ENCODE measurements around the gene CRYBG2. TPM values are rescaled to one million over a fixed set of nuclear protein-coding genes. Genes with fewer than 3 reads are reported as not detected.

The CRYBG2 gene
- polyA plus RNA-seq, 3 donors: 0.52 TPM; not detected in 2

DNA sequence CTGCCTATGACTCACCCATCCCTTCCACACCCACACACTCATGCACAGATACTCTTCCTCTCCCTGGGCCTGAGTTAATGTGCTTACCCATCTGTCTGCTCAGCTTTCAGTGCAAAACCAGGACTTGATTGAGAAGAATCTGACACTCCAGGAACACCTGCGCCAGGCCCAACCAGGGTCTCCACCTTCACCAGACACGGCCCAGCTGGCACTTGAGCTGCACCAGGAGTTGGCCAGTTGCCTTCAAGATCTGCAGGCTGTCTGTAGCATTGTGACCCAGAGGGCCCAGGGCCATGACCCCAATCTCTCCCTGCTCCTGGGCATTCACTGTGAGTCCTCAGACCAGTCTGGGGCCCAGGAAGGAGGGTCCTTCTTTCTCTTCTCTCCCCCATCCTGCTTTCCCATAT is 77.5 kb downstream of the CRYBG2 start:
- 63% methylated on average over 2 of the region's 2 CpGs for WGBS (ENCODE audit: insufficient coverage)
- peaks cover 45% of the 10 kb centered on the region for H3K79me2 ChIP-seq (ENCODE audit: insufficient read depth, low read length)
- H3K27ac Mint-ChIP-seq: peak overlapping the region; percentile 96 to 100 (median 99)
- peak overlapping the region; percentile 96 for H3K9ac ChIP-seq (ENCODE audit: insufficient read depth, low read length, poor library complexity, severe bottlenecking)
- no peaks in the 10 kb centered on the region for H3K27me3 ChIP-seq (ENCODE audit: control insufficient read depth in 2 of 2, insufficient read depth in 2 of 2, low read length in 2 of 2)
- peak overlapping the region; percentile 57 for H3K4me2 ChIP-seq (replicated peaks; ENCODE audit: extremely low read depth, low read length, poor library complexity, severe bottlenecking)
- peak overlapping the region; percentile 27 to 73 for H3K4me3 Mint-ChIP-seq
- peaks cover 0 to 2% (median 2%) of the 10 kb centered on the region in 3 donors for H3K27me3 Mint-ChIP-seq (ENCODE audit: low read depth in 3 of 3)
- intact Hi-C loops (cut with micrococcal nuclease): loop anchor here in 1 of 2 donors (1.0 kb wide), 1 partner anchor 8 kb away; no protein-coding TSS in a partner anchor
- peaks cover 42 to 60% of the 10 kb centered on the region in 2 donors for H3K36me3 Mint-ChIP-seq
- H3K9me3 Mint-ChIP-seq: peaks cover 0 to 2% (median 0%) of the 10 kb centered on the region in 7 donors
- H4K20me1 ChIP-seq (ENCODE audit: insufficient read depth, low read length): peaks cover 15% of the 10 kb centered on the region
- no peak overlapping the region for H2AFZ ChIP-seq (ENCODE audit: insufficient read depth, low read depth, low read length, poor library complexity, severe bottlenecking)
- H3K4me1 Mint-ChIP-seq: peaks cover 69% of the 10 kb centered on the region
- peaks cover 19 to 38% of the 10 kb centered on the region in 2 donors for H3K36me3 ChIP-seq (replicated peaks in 1 of 2; ENCODE audit: control insufficient read depth in 1 of 2, insufficient read depth in 2 of 2, low read length in 2 of 2)
- peak overlapping the region in 1 of 3 experiments; percentile 93 for H3K4me3 ChIP-seq (replicated peaks in 1 of 3; ENCODE audit: low read depth in 2 of 3, low read length in 3 of 3)
- no peaks in the 10 kb centered on the region for H3K9me3 ChIP-seq (replicated peaks in 1 of 2; ENCODE audit: control insufficient read depth in 1 of 2, insufficient read depth in 1 of 2, low read length in 2 of 2)
- H3K4me1 ChIP-seq (ENCODE audit: control insufficient read depth in 1 of 2, insufficient read depth in 2 of 2, low read length in 2 of 2): peaks cover 69 to 70% of the 10 kb centered on the region in 2 donors
- DNase-seq: no peak
- H3K27ac ChIP-seq (ENCODE audit: low read depth in 1 of 2, low read length in 2 of 2): peak overlapping the region; percentile 99 to 100
- TF ChIP-seq, protein P1, sequence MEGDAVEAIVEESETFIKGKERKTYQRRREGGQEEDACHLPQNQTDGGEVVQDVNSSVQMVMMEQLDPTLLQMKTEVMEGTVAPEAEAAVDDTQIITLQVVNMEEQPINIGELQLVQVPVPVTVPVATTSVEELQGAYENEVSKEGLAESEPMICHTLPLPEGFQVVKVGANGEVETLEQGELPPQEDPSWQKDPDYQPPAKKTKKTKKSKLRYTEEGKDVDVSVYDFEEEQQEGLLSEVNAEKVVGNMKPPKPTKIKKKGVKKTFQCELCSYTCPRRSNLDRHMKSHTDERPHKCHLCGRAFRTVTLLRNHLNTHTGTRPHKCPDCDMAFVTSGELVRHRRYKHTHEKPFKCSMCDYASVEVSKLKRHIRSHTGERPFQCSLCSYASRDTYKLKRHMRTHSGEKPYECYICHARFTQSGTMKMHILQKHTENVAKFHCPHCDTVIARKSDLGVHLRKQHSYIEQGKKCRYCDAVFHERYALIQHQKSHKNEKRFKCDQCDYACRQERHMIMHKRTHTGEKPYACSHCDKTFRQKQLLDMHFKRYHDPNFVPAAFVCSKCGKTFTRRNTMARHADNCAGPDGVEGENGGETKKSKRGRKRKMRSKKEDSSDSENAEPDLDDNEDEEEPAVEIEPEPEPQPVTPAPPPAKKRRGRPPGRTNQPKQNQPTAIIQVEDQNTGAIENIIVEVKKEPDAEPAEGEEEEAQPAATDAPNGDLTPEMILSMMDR (IDR thresholded peaks at IDR 0.05): no peak

DNA sequence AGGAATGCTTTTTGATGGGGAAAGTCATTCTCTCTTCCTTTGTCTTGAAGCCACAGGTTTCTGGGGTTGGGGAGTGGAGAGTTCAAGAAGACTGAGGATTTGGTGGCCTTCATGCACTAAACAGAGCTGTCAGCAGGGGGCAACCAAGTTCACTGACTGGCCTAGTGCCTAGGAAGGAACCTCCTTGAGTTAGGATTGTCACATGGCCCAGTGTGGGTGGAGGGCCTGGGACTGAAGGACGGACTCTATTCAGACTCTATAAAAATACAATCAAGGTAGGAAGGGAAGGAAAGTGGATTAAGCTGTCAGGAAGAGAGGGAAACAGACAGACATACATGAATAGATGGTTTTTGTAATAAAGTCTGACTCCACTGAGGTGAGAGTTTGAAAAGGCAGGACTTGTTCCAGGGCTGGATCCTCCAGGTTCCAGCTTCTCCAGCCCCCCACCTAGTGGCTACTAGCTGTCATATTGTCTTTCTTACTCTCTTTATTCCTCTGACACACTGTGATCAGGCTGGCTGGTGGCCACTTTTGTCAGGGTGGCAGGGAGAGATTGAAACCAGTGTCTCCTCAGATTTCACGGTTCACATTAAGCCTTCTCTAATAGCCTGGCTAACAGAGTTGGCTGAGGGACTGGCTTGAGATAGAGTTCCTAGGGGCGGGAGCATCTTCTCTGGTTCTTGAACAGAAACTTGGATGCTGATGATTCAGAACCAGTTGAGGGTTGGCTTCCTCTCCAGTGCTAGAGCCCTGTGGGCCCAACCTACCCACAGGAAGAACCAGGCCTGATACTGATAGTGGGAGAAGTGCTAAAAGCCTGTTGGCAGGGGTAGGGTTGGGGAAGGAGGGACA is 78.1 kb downstream of the CRYBG2 start:
- intact Hi-C loops (cut with micrococcal nuclease): loop anchor here in 1 of 2 donors (1.0 to 2.0 kb wide), 4 partner anchors 8 to 43 kb away; partner anchors contain the start of gene CEP85
- Histone ChIP-seq H3K9me3 (replicated peaks in 1 of 2; ENCODE audit: control insufficient read depth in 1 of 2, insufficient read depth in 1 of 2, low read length in 2 of 2) (no peaks in the 10 kb centered on the region), H3K79me2 (ENCODE audit: insufficient read depth, low read length) (peaks cover 38% of the 10 kb centered on the region), H3K4me3 (replicated peaks in 1 of 3; ENCODE audit: low read depth in 2 of 3, low read length in 3 of 3) (peak overlapping the region in 2 of 3 experiments; percentile 5 to 43), H3K27ac (ENCODE audit: low read depth in 1 of 2, low read length in 2 of 2) (peak overlapping the region; percentile 99 to 100), H3K4me2 (replicated peaks; ENCODE audit: extremely low read depth, low read length, poor library complexity, severe bottlenecking) (peak overlapping the region; percentile 54), H2AFZ (ENCODE audit: insufficient read depth, low read depth, low read length, poor library complexity, severe bottlenecking) (no peak overlapping the region), H3K9ac (ENCODE audit: insufficient read depth, low read length, poor library complexity, severe bottlenecking) (peak overlapping the region; percentile 67), H4K20me1 (ENCODE audit: insufficient read depth, low read length) (peaks cover 8% of the 10 kb centered on the region), H3K27me3 (ENCODE audit: control insufficient read depth in 2 of 2, insufficient read depth in 2 of 2, low read length in 2 of 2) (no peaks in the 10 kb centered on the region), H3K36me3 (replicated peaks in 1 of 2; ENCODE audit: control insufficient read depth in 1 of 2, insufficient read depth in 2 of 2, low read length in 2 of 2) (peaks cover 19 to 38% of the 10 kb centered on the region in 2 donors), H3K4me1 (ENCODE audit: control insufficient read depth in 1 of 2, insufficient read depth in 2 of 2, low read length in 2 of 2) (peaks cover 62 to 64% of the 10 kb centered on the region in 2 donors)
- Mint-ChIP-seq H3K4me1 (peaks cover 63% of the 10 kb centered on the region), H3K4me3 (peak overlapping the region; percentile 53 to 81), H3K27me3 (ENCODE audit: low read depth in 3 of 3) (peaks cover 0 to 2% (median 0%) of the 10 kb centered on the region in 3 donors), H3K36me3 (peaks cover 43 to 60% of the 10 kb centered on the region in 2 donors), H3K9me3 (peaks cover 0 to 2% (median 0%) of the 10 kb centered on the region in 7 donors), H3K27ac (peak overlapping the region; percentile 96 to 100 (median 99))
- TF ChIP-seq, protein P1 (IDR thresholded peaks at IDR 0.05): peak; percentile 93
- no CpG with 5 or more reads among the region's 3 CpGs for WGBS (ENCODE audit: insufficient coverage)
- DNase-seq: peak; percentile 96 to 98 (median 98)

All from CD14-positive monocyte (primary cell).